ENCODE data around the gene CAMK2N2. TPM values are rescaled to one million over a fixed set of nuclear protein-coding genes. Genes with fewer than 3 reads are reported as not detected.
A peak's percentile ranks its signal among the peaks of the same experiment; 100 is the strongest.

CAMK2N2 gene
- total and polyA plus RNA-seq, 9 of the 15 experiments (the other 6 are each of a cell fraction or from before 2014, with no cell fraction given) = 0.08 to 0.22 (median 0.11) TPM; not detected in 5

GRCh38 chr3:184298759-184299487 is 37.6 kb upstream of the CAMK2N2 start, which contains the start of gene PSMD2 (continued):
- TF ChIP-seq ZNF280B (CRISPR knock-in tag; IDR thresholded peaks at IDR 0.05) (no peak), HDAC6 (IDR thresholded peaks at IDR 0.05; ENCODE audit: low read depth, low read length) (no peak), ZNF77 (CRISPR knock-in tag; IDR thresholded peaks at IDR 0.05) (no peak), ZMIZ1 (IDR thresholded peaks at IDR 0.05; ENCODE audit: low read depth in 2 of 2, low read length in 2 of 2) (no peak; a peak in 1 of 4 replicates), ZNF121 (CRISPR knock-in tag; conservative IDR thresholded peaks at IDR 0.05) (no peak), ZNF224 (CRISPR knock-in tag; IDR thresholded peaks at IDR 0.05) (no peak), USF2 (CRISPR knock-in tag; IDR thresholded peaks at IDR 0.05) (no peak), ZNF717 (CRISPR knock-in tag; IDR thresholded peaks at IDR 0.05) (no peak), ZNF584 (CRISPR knock-in tag; IDR thresholded peaks at IDR 0.05; ENCODE audit: low read depth) (no peak), PHF21A (IDR thresholded peaks at IDR 0.05; ENCODE audit: borderline replicate concordance, low read depth) (no peak), THAP7 (CRISPR knock-in tag; IDR thresholded peaks at IDR 0.05) (no peak), SIN3B (IDR thresholded peaks at IDR 0.05; ENCODE audit: low read depth) (peak; percentile 83), ZNF551 (CRISPR knock-in tag; IDR thresholded peaks at IDR 0.05) (no peak), ZBTB1 (CRISPR knock-in tag; IDR thresholded peaks at IDR 0.05; ENCODE audit: borderline replicate concordance, low read depth) (peak; percentile 8; the same call in 1 of the 2 replicates), ZNF143 (CRISPR knock-in tag; IDR thresholded peaks at IDR 0.05) (peak; percentile 86)
- TF ChIP-seq, protein P1, sequence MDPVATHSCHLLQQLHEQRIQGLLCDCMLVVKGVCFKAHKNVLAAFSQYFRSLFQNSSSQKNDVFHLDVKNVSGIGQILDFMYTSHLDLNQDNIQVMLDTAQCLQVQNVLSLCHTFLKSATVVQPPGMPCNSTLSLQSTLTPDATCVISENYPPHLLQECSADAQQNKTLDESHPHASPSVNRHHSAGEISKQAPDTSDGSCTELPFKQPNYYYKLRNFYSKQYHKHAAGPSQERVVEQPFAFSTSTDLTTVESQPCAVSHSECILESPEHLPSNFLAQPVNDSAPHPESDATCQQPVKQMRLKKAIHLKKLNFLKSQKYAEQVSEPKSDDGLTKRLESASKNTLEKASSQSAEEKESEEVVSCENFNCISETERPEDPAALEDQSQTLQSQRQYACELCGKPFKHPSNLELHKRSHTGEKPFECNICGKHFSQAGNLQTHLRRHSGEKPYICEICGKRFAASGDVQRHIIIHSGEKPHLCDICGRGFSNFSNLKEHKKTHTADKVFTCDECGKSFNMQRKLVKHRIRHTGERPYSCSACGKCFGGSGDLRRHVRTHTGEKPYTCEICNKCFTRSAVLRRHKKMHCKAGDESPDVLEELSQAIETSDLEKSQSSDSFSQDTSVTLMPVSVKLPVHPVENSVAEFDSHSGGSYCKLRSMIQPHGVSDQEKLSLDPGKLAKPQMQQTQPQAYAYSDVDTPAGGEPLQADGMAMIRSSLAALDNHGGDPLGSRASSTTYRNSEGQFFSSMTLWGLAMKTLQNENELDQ (CRISPR knock-in tag; IDR thresholded peaks at IDR 0.05; ENCODE audit: borderline replicate concordance) = no peak

Measured in K562 (cell line).